OCI-LY3 (cell line): ENCODE measurements around the gene CFB.

Experiments
- H2AFZ ChIP-seq: fragments of 200-600, 300-600 bp; shearing (Covaris generic); 2 replicates; pipeline ENCODE4 v1.6.0; 2014; ENCODE audit warnings: antibody characterized with exemption, low read depth, low read length
- H3K27ac ChIP-seq: fragments of 200-600, 300-600 bp; sonication (generic); 2 replicates; pipeline ENCODE4 v1.5.1; 2014; ENCODE audit warnings: mild to moderate bottlenecking, low read length, moderate library complexity, mixed read lengths
- H3K27me3 ChIP-seq: fragments of 200-600, 300-600 bp; sonication (generic); 2 replicates; pipeline ENCODE4 v1.6.1; 2014; ENCODE audit warnings: low read depth, low read length, mixed read lengths
- H3K36me3 ChIP-seq: fragments of 200-600, 300-600 bp; sonication (generic); replicated peaks from 2 replicates; pipeline ENCODE3; 2014; ENCODE audit warnings: low read depth, low read length, mixed read lengths
- H3K4me1 ChIP-seq: fragments of 300-600, 200-600 bp; sonication (generic); 2 replicates; pipeline ENCODE4 v1.6.1; 2014; ENCODE audit warnings: low read length, mixed read lengths
- H3K4me2 ChIP-seq: fragments of 200-600, 300-600 bp; sonication (generic); 2 replicates; pipeline ENCODE4 v1.6.1; 2014; ENCODE audit warnings: low read length, mixed read lengths
- H3K4me3 ChIP-seq: fragments of 300-600, 200-600 bp; sonication (generic); 2 replicates; pipeline ENCODE4 v1.5.1; 2014; ENCODE audit warnings: antibody characterized with exemption, mild to moderate bottlenecking, low read length, moderate library complexity
- H3K79me2 ChIP-seq: fragments of 300-600, 200-600 bp; shearing (Covaris generic); 2 replicates; pipeline ENCODE4 v1.6.1; 2014; ENCODE audit warnings: mild to moderate bottlenecking, low read length, mixed read lengths
- H3K9ac ChIP-seq: fragments of 300-600, 200-600 bp; shearing (Covaris generic); 2 replicates; pipeline ENCODE4 v1.6.0; 2014; ENCODE audit warnings: mild to moderate bottlenecking, low read length, moderate library complexity
- H3K9me3 ChIP-seq: fragments of 200-600, 300-600 bp; shearing (Covaris generic); 2 replicates; pipeline ENCODE4 v1.6.1; 2014; ENCODE audit warnings: low read length, mixed read lengths; ENCODE audit not compliant: insufficient read depth
- H4K20me1 ChIP-seq: fragments of 200-600, 300-600 bp; sonication (generic); 2 replicates; pipeline ENCODE4 v1.6.1; 2016; ENCODE audit warnings: low read length, mixed read lengths; ENCODE audit not compliant: insufficient read depth
- EZH2phosphoT487 ChIP-seq: fragments of 200-600 bp; shearing (Covaris generic); IDR thresholded peaks from 2 replicates; pipeline ENCODE4 v1.6.1; 2018; ENCODE audit warnings: antibody characterized with exemption, mixed run types, low read depth
- TF ChIP-seq, protein P1 (sequence below): fragments of 200-600, 300-600 bp; sonication (generic); IDR thresholded peaks from 2 replicates; pipeline ENCODE4 v1.5.1; 2014; ENCODE audit warnings: antibody characterized with exemption, low read length, low read depth

CFB gene

DNA sequence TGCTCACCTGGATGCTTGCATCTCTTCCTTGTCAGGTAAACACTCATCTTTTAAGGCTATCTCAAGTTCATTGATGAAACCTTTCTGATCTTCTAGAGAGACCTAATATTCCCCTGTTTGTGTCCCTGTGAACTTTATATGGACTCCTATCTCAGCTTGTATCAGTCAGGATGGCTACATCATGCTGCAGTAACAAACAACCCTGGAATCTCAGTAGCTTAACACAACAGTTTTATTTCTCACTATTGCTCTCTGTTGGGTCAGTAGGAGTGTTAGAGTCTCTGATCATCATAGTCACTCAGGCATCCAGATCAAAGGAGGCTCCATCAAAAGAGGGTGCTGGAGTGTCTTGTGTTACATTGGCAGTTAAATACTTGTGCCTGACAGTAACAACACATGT is 30.5 kb upstream of the CFB start:
- peaks cover 20% of the 10 kb centered on the region for H3K4me1 ChIP-seq
- H3K4me2 ChIP-seq: no peak overlapping the region
- no peak overlapping the region for H2AFZ ChIP-seq
- no peaks in the 10 kb centered on the region for H3K9me3 ChIP-seq
- no peak for TF ChIP-seq EZH2phosphoT487
- TF ChIP-seq, protein P1, sequence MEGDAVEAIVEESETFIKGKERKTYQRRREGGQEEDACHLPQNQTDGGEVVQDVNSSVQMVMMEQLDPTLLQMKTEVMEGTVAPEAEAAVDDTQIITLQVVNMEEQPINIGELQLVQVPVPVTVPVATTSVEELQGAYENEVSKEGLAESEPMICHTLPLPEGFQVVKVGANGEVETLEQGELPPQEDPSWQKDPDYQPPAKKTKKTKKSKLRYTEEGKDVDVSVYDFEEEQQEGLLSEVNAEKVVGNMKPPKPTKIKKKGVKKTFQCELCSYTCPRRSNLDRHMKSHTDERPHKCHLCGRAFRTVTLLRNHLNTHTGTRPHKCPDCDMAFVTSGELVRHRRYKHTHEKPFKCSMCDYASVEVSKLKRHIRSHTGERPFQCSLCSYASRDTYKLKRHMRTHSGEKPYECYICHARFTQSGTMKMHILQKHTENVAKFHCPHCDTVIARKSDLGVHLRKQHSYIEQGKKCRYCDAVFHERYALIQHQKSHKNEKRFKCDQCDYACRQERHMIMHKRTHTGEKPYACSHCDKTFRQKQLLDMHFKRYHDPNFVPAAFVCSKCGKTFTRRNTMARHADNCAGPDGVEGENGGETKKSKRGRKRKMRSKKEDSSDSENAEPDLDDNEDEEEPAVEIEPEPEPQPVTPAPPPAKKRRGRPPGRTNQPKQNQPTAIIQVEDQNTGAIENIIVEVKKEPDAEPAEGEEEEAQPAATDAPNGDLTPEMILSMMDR: no peak
- H4K20me1 ChIP-seq: no peaks in the 10 kb centered on the region
- no peak overlapping the region for H3K9ac ChIP-seq
- no peaks in the 10 kb centered on the region for H3K36me3 ChIP-seq
- H3K4me3 ChIP-seq: no peak overlapping the region
- H3K79me2 ChIP-seq: no peaks in the 10 kb centered on the region
- no peak overlapping the region for H3K27ac ChIP-seq
- no peaks in the 10 kb centered on the region for H3K27me3 ChIP-seq

DNA sequence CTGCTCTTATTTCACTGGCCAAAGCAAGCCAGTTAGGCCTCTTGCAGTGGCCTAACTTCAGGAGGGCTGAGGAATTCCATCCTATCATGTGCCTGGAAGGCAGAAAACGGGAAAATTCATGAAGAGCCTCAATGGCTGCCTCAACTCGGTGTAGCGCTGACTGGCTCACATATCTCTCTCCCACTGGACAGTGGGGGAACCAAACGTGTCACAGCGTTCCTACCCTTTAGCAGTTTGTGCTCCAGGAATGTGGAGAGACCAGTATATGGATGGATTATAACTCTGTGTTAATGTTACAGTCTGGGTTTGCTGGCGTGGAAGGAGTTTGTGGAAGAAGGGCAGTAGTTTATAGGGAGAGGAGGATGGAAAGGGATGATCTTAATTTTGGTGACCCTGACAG is 30.1 kb upstream of the CFB start:
- H3K27ac ChIP-seq: no peak overlapping the region
- H3K4me1 ChIP-seq: peaks cover 20% of the 10 kb centered on the region
- no peaks in the 10 kb centered on the region for H3K9me3 ChIP-seq
- H2AFZ ChIP-seq: no peak overlapping the region
- H3K27me3 ChIP-seq: no peaks in the 10 kb centered on the region
- no peak overlapping the region for H3K4me2 ChIP-seq
- no peak for TF ChIP-seq EZH2phosphoT487
- TF ChIP-seq, protein P1: no peak
- H3K4me3 ChIP-seq: no peak overlapping the region
- no peaks in the 10 kb centered on the region for H3K36me3 ChIP-seq
- H3K9ac ChIP-seq: no peak overlapping the region
- H3K79me2 ChIP-seq: no peaks in the 10 kb centered on the region
- H4K20me1 ChIP-seq: no peaks in the 10 kb centered on the region

DNA sequence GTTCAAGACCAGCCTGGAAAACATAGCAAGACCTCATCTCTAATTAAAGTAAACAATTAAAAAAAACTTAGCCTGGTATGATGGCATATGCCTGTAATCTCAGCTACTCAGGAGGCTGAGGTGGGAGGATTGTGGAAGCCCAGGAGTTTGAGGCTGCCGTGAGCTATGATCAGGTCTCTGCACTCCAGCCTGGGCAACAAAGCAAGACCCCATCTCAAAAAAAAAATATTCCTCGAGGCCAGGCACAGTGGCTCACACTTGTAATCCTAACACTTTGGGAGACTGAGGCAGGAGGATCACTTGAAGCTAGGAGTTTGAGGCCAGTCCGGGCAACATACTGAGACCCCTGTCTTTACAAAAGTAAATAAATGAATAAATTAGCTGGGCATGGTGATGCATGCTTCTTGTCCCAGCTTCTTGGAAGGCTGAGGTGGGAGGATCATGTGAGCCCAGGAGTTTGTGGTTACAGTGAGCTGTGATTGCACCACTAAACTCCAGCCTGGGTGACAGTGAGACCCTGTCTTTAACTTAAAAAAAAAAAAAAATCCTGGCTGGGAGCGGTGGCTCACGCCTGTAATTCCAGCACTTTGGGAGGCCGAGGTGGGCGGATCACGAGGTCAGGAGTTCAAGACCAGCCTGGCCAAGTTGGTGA is 27.7 kb upstream of the CFB start:
- Histone ChIP-seq H3K27me3 (no peaks in the 10 kb centered on the region), H3K27ac (no peak overlapping the region), H2AFZ (no peak overlapping the region), H3K79me2 (no peaks in the 10 kb centered on the region), H3K9ac (no peak overlapping the region), H4K20me1 (no peaks in the 10 kb centered on the region), H3K9me3 (no peaks in the 10 kb centered on the region), H3K4me2 (no peak overlapping the region), H3K36me3 (no peaks in the 10 kb centered on the region), H3K4me3 (no peak overlapping the region), H3K4me1 (peaks cover 6% of the 10 kb centered on the region)
- TF ChIP-seq EZH2phosphoT487: no peak
- TF ChIP-seq, protein P1: no peak

DNA sequence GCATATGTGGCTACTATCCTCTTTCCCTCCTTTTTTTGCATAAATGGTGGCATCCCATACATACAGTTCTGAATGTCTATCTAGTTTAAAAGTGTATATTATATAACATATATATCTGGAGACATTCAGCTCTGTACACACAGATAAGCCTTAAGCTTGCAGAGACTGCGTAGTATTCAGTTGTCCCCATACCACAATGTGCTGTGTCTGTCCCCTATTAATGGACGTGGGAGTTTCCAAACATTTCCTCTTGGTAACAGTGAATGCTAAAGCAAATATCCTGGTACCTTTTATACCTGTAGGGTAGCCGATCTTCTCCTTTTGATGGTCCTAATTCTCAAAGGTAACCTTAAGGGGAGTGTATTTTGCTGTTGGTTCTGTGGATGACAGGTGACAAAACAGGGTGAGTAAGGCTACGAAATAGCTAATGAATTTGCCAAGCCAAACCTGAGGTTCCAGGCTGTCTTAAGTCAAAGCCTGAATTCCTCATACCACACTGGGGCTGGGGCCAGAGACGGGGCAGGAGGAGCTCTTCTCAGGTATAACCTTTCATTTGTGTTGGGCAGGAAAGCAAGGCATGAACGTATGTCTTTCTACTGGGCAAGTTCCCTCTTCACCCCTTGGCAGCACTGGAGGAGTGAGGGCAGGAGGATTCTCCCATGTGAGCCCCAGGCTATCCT is 26.1 kb upstream of the CFB start:
- H3K4me2 ChIP-seq: no peak overlapping the region
- H3K79me2 ChIP-seq: no peaks in the 10 kb centered on the region
- H3K4me1 ChIP-seq: peaks cover 5% of the 10 kb centered on the region
- no peak overlapping the region for H3K9ac ChIP-seq
- H3K4me3 ChIP-seq: no peak overlapping the region
- H3K27me3 ChIP-seq: no peaks in the 10 kb centered on the region
- H3K9me3 ChIP-seq: no peaks in the 10 kb centered on the region
- TF ChIP-seq EZH2phosphoT487: no peak
- TF ChIP-seq, protein P1: no peak
- no peak overlapping the region for H2AFZ ChIP-seq
- H4K20me1 ChIP-seq: no peaks in the 10 kb centered on the region
- no peaks in the 10 kb centered on the region for H3K36me3 ChIP-seq
- H3K27ac ChIP-seq: no peak overlapping the region
